Mesenchymal stem cell (in vitro differentiated cells and primary cell): ENCODE data around the gene COLQ.

ENCODE experiments used
- DNase-seq: peaks from one replicate; pipeline ENCODE4 v3.0.0-alpha.2; 2013
- H2AFZ ChIP-seq: one replicate; pipeline ENCODE4 v1.6.1; 2013; ENCODE audit warnings: low read depth, mild to moderate bottlenecking, control low read depth, inconsistent platforms, low read length, moderate library complexity
- H2AK5ac ChIP-seq: 2 replicates; pipeline ENCODE4 v1.6.1; 2013; ENCODE audit warnings: low read length, moderate library complexity, mild to moderate bottlenecking, inconsistent platforms; ENCODE audit not compliant: severe bottlenecking
- H2BK120ac ChIP-seq: one replicate; pipeline ENCODE4 v1.6.1; 2013; ENCODE audit warnings: low read depth, mild to moderate bottlenecking, inconsistent platforms, low read length, moderate library complexity
- H2BK12ac ChIP-seq, 2 experiments: one replicate each; pipeline ENCODE4 v1.6.1; 2013; ENCODE audit warnings: inconsistent platforms in 2 of 2, low read length in 2 of 2, mild to moderate bottlenecking in 2 of 2, moderate library complexity in 2 of 2, control low read depth in 1 of 2
- H2BK15ac ChIP-seq: one replicate; pipeline ENCODE4 v1.6.1; 2013; ENCODE audit warnings: mild to moderate bottlenecking, low read depth, inconsistent platforms; ENCODE audit not compliant: poor library complexity, severe bottlenecking
- H2BK5ac ChIP-seq: 2 replicates; pipeline ENCODE4 v1.6.1; 2013; ENCODE audit warnings: low read depth, mild to moderate bottlenecking, low read length, control low read depth, inconsistent platforms; ENCODE audit not compliant: poor library complexity, severe bottlenecking
- H3K14ac ChIP-seq, 2 experiments: one replicate each; pipeline ENCODE4 v1.6.1; 2013; ENCODE audit warnings: inconsistent platforms in 2 of 2, low read length in 2 of 2, control low read depth in 1 of 2, mild to moderate bottlenecking in 1 of 2, moderate library complexity in 1 of 2
- H3K18ac ChIP-seq, 2 experiments: one replicate each; pipeline ENCODE4 v1.6.1; 2013; ENCODE audit warnings: inconsistent platforms in 2 of 2, low read length in 2 of 2, control low read depth in 1 of 2, low read depth in 1 of 2, mild to moderate bottlenecking in 1 of 2
- H3K23ac ChIP-seq, 2 experiments: one replicate each; pipeline ENCODE4 v1.6.1; 2013; ENCODE audit warnings: inconsistent platforms in 2 of 2, low read length in 2 of 2, mild to moderate bottlenecking in 2 of 2, moderate library complexity in 2 of 2, control low read depth in 1 of 2
- H3K27ac ChIP-seq: 2 replicates; pipeline ENCODE4 v1.5.1; 2013; ENCODE audit warnings: mild to moderate bottlenecking, moderate library complexity, low read length, control low read depth, inconsistent platforms; ENCODE audit not compliant: poor library complexity, severe bottlenecking
- H3K27me3 ChIP-seq, 2 experiments: 2 replicates each; pipeline versions ENCODE4 v1.6.1 to v1.7.0; 2013; ENCODE audit warnings: low read length in 2 of 2, mild to moderate bottlenecking in 2 of 2, moderate library complexity in 2 of 2, control low read depth in 1 of 2, inconsistent platforms in 1 of 2; ENCODE audit not compliant: control insufficient read depth in 1 of 2, insufficient read depth in 1 of 2
- H3K36me3 ChIP-seq, 2 experiments: 2 replicates each; pipeline versions ENCODE4 v1.6.1 to v1.7.0; 2013; ENCODE audit warnings: low read length in 2 of 2, control low read depth in 1 of 2, inconsistent platforms in 1 of 2, low read depth in 1 of 2, mild to moderate bottlenecking in 1 of 2; ENCODE audit not compliant: insufficient read depth in 2 of 2, control insufficient read depth in 1 of 2
- H3K4ac ChIP-seq, 2 experiments: one replicate each; pipeline ENCODE4 v1.6.1; 2013; ENCODE audit warnings: inconsistent platforms in 2 of 2, low read length in 2 of 2, mild to moderate bottlenecking in 2 of 2, moderate library complexity in 2 of 2, control low read depth in 1 of 2, low read depth in 1 of 2
- H3K4me1 ChIP-seq: 2 replicates; pipeline ENCODE4 v1.6.1; 2013; ENCODE audit warnings: low read depth, low read length, control low read depth; ENCODE audit not compliant: control insufficient read depth, insufficient read depth
- H3K4me2 ChIP-seq: 2 replicates; pipeline ENCODE4 v1.6.1; 2013; ENCODE audit warnings: low read length, mild to moderate bottlenecking, inconsistent platforms; ENCODE audit not compliant: poor library complexity, severe bottlenecking
- H3K4me3 ChIP-seq, 2 experiments: 2 replicates each; pipeline versions ENCODE4 v1.5.1 to v1.7.0; 2013; ENCODE audit warnings: low read length in 2 of 2, mild to moderate bottlenecking in 2 of 2, control low read depth in 1 of 2, low read depth in 1 of 2; ENCODE audit not compliant: insufficient read depth in 1 of 2
- H3K79me1 ChIP-seq: replicated peaks from 2 replicates; pipeline ENCODE4 v1.6.1; 2013; ENCODE audit warnings: mild to moderate bottlenecking, control low read depth, low read length, inconsistent platforms; ENCODE audit not compliant: poor library complexity, severe bottlenecking
- H3K9ac ChIP-seq: 2 replicates; pipeline ENCODE4 v1.7.0; 2013; ENCODE audit warnings: mild to moderate bottlenecking, low read length, moderate library complexity
- H3K9me3 ChIP-seq: 2 replicates; pipeline ENCODE4 v1.7.0; 2013; ENCODE audit warnings: mild to moderate bottlenecking, low read length; ENCODE audit not compliant: control insufficient read depth
- H4K8ac ChIP-seq: one replicate; pipeline ENCODE4 v1.6.1; 2013; ENCODE audit warnings: inconsistent platforms, mild to moderate bottlenecking, low read length, moderate library complexity
- H4K91ac ChIP-seq: one replicate; pipeline ENCODE4 v1.6.1; 2013; ENCODE audit warnings: mild to moderate bottlenecking, low read length, inconsistent platforms
- WGBS: methylation state at CpG from one replicate; pipeline ENCODE4 v1.1.7; 2013; ENCODE audit warnings: mixed read lengths; 5-methylcytosine and 5-hydroxymethylcytosine counted together

The COLQ gene

GRCh38 chr3:15557511-15557946, 36.0 kb upstream of the COLQ start:
- WGBS: 0% methylated on average over 3 of the region's 3 CpGs
- DNase-seq: peak; percentile 83

GRCh38 chr3:15556512-15556911, 35.0 kb upstream of the COLQ start:
- Histone ChIP-seq H2AK5ac (no peak overlapping the region), H3K27ac (no peak overlapping the region), H2BK120ac (no peak overlapping the region), H2AFZ (no peak overlapping the region), H3K18ac (no peak overlapping the region), H3K4me1 (no peaks in the 10 kb centered on the region), H3K79me1 (peaks cover 1% of the 10 kb centered on the region), H2BK15ac (no peak overlapping the region), H3K4me3 (no peak overlapping the region), H3K23ac (no peak overlapping the region), H3K4ac (no peak overlapping the region), H3K14ac (no peak overlapping the region), H2BK12ac (no peak overlapping the region), H3K27me3 (no peaks in the 10 kb centered on the region), H3K9ac (peak overlapping the region; percentile 33), H2BK5ac (no peak overlapping the region), H4K8ac (no peak overlapping the region), H3K4me2 (no peak overlapping the region), H3K9me3 (no peaks in the 10 kb centered on the region), H3K36me3 (peaks cover 22 to 54% of the 10 kb centered on the region in 2 experiments), H4K91ac (no peak overlapping the region)
- DNase-seq: no peak
- 100% methylated on average over 1 of the region's 2 CpGs for WGBS

More at GRCh38 chr3:15557511-15557946, 36.0 kb upstream of the COLQ start:
- Histone ChIP-seq H3K4ac (no peak overlapping the region), H2BK120ac (no peak overlapping the region), H3K4me1 (no peaks in the 10 kb centered on the region), H2AFZ (no peak overlapping the region), H3K79me1 (peaks cover 1% of the 10 kb centered on the region), H3K18ac (peak overlapping the region in 1 of 2 experiments; percentile 21), H4K91ac (no peak overlapping the region), H3K4me2 (peak overlapping the region; percentile 10), H3K36me3 (peaks cover 19 to 54% of the 10 kb centered on the region in 2 experiments), H3K23ac (no peak overlapping the region), H2BK5ac (no peak overlapping the region), H3K4me3 (no peak overlapping the region), H3K9ac (peak overlapping the region; percentile 33), H3K9me3 (no peaks in the 10 kb centered on the region), H2BK15ac (no peak overlapping the region), H3K27me3 (no peaks in the 10 kb centered on the region), H3K14ac (no peak overlapping the region), H2BK12ac (no peak overlapping the region), H2AK5ac (no peak overlapping the region), H4K8ac (no peak overlapping the region), H3K27ac (no peak overlapping the region)

- H4K8ac ChIP-seq: no peak overlapping the region
- no peak overlapping the region for H3K4me3 ChIP-seq
- WGBS: 78% methylated on average over 3 of the region's 3 CpGs
- no peak overlapping the region for H3K27ac ChIP-seq
- no peaks in the 10 kb centered on the region for H3K4me1 ChIP-seq
- H3K79me1 ChIP-seq: no peaks in the 10 kb centered on the region
- no peak overlapping the region for H2BK5ac ChIP-seq
- no peak overlapping the region for H3K18ac ChIP-seq
- H2BK15ac ChIP-seq: no peak overlapping the region
- no peaks in the 10 kb centered on the region for H3K9me3 ChIP-seq
- no peak overlapping the region for H2BK120ac ChIP-seq
- H3K36me3 ChIP-seq: peaks cover 32 to 40% of the 10 kb centered on the region in 2 experiments
- DNase-seq: no peak
- no peak overlapping the region for H2AK5ac ChIP-seq
- H2AFZ ChIP-seq: no peak overlapping the region
- no peak overlapping the region for H3K4me2 ChIP-seq
- H3K4ac ChIP-seq: no peak overlapping the region
- H3K14ac ChIP-seq: no peak overlapping the region
- H3K23ac ChIP-seq: no peak overlapping the region
- H3K9ac ChIP-seq: no peak overlapping the region
- H2BK12ac ChIP-seq: no peak overlapping the region
- no peak overlapping the region for H4K91ac ChIP-seq
- no peaks in the 10 kb centered on the region for H3K27me3 ChIP-seq
Observed at GRCh38 chr3:15553749-15554148, 32.2 kb upstream of the COLQ start.

GRCh38 chr3:15551902-15552301, 30.4 kb upstream of the COLQ start:
- Histone ChIP-seq H3K79me1 (no peaks in the 10 kb centered on the region), H3K9ac (no peak overlapping the region), H3K4ac (no peak overlapping the region), H3K14ac (no peak overlapping the region), H2BK12ac (no peak overlapping the region), H4K8ac (no peak overlapping the region), H3K9me3 (no peaks in the 10 kb centered on the region), H3K27ac (no peak overlapping the region), H2AK5ac (no peak overlapping the region), H3K4me3 (no peak overlapping the region), H3K27me3 (no peaks in the 10 kb centered on the region), H3K23ac (no peak overlapping the region), H2BK120ac (no peak overlapping the region), H3K36me3 (peaks cover 29 to 40% of the 10 kb centered on the region in 2 experiments), H3K4me2 (no peak overlapping the region), H3K18ac (no peak overlapping the region), H2BK15ac (no peak overlapping the region), H4K91ac (no peak overlapping the region), H3K4me1 (no peaks in the 10 kb centered on the region), H2AFZ (no peak overlapping the region), H2BK5ac (no peak overlapping the region)
- no peak for DNase-seq
- WGBS: 91% methylated on average over 1 of the region's 1 CpG
